ENCODE measurements around the gene ZBTB32.

ZBTB32 gene

DNA sequence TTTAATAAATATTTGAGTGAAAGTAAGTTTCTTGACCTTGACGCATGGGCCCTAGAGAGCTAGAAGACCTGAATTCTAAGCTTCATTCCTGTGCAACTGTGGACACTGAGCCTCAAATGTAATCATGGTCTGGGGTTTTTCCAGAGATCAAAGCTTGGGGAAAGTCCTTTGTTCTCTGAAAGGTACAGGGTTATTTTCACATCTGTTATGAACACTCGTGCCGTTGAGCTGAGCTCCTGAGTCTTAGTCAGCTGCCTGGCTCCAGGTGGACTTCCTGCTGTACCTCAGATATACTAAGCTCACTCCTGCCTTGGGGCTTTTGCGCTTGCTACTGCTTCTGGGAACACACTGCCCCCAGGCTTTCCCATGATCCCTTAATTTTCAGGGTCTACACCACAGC, 7.5 kb upstream of the ZBTB32 start:
- no peak for DNase-seq

DNA sequence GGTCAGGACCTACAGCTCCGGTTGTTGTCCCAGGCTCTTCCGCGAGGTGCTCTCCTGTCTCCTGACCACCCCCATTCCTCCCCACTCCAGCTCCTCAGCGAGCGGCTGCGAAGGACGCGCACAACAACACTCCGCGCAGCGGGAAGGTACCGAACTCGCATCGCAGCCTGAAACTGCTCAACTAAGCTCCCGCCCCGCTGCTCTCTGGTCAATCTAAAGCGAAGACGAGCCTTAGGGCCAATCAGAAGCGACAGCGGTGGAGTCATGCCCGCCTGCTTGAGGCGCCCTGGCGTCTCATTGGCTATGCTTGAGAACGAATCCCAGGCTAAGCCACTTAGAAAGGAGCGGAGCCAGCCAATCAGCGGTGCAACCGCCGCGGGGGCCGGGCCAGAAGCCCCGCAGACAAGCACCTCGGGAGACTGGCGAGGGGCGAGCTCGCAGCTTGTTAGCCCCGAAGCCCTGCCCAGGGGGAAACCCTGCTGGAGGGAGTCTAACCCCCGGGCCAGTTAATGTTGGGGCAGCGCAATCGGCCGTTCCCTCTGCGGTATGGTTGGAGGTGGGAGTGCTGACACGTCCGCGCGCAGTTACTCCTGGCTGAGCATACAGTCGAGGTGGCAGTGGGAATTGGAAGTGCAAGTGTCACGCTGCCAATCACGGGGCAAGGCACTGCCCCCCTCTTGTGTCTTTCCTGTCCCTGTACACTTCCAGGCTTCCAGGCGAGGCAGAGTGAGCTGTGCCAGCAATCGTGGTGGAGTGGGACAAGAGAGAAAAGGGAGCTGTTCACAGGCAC, 1.9 kb upstream of the ZBTB32 start:
- DNase-seq: peak; percentile 94

DNA sequence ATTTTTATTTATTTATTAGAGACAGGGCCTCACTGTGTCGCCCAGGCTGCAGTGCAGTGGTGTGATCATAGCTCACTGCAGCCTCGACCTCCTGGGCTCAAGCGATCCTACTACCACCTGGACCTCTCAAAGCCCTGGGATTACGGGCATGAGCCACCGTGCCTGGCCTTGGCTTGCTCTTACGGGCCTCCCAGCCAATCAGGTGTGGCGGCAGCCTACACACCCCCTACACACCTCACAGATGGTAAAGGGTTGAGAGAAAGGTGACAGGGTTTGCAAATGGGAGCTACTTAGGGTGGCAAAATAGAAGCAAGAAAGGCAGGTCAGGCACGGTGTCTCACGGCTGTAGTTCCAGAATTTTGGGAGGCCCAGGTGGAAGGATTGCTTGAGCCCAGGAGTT, 1.0 kb upstream of the ZBTB32 start:
- DNase-seq: no peak

DNA sequence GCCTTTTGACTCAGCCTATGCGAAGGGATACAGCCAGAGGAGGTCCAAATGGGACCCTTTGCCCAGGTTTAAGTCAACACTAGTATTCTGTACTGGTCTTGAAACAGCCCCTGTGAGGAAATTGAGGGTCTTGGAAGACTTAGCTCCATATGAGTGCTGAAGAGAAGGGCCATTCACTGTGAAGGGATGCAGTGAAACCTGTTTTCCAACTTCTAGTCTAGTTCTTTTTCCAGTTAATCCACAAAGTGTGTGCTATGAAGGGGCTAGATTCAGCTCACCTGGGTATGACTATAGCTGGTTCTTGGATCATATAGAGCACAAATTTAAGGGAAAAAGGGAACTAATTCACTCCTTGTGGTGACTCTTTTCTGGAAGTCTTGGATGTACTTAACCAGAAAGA, 4.0 kb downstream of the ZBTB32 start:
- DNase-seq: no peak

DNA sequence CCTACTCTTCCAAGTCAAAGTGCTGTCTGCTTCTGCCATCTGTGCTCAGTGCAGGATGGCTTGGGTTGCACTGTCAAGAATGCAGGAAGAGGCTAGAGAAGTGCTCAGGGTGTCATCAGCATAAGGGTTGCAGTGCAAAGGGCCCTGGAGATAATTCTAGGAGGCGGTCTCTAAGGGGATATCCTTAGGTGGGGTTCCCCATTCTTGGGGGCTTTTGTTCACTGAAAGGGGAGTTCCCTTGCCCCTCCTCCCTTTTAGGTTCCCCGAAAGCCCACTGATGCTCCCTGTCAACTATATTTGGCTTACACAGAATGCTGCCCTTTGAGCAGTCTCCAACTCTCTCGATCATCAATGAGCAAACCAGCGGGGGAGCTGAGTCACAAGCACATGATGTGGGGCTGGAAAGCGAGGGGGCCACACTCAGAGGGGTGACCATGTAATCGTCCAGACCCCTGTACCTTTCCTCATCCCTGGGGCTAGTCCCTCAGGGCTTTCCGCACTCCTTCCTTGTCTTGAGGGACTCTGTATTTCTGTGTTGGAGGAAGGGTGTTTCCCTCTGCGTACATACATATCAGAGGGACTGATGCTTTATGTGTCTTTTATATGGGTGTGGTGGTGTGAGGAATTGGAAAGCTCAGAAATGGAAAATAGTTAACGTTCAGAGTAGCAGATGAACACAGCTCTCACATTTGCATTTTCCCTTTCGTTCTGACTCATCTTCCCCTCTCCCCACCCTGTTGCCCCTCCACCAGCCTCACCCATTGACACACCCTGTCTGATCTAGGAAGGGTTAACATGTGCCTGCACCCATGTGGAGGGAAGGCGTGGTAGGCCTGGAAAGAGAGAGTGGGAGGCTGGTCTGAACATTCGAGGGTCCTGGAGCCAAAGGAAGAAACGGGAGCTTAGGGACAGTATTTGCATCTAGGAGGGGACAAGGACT, 6.7 kb downstream of the ZBTB32 start:
- peak; percentile 69 for DNase-seq

DNA sequence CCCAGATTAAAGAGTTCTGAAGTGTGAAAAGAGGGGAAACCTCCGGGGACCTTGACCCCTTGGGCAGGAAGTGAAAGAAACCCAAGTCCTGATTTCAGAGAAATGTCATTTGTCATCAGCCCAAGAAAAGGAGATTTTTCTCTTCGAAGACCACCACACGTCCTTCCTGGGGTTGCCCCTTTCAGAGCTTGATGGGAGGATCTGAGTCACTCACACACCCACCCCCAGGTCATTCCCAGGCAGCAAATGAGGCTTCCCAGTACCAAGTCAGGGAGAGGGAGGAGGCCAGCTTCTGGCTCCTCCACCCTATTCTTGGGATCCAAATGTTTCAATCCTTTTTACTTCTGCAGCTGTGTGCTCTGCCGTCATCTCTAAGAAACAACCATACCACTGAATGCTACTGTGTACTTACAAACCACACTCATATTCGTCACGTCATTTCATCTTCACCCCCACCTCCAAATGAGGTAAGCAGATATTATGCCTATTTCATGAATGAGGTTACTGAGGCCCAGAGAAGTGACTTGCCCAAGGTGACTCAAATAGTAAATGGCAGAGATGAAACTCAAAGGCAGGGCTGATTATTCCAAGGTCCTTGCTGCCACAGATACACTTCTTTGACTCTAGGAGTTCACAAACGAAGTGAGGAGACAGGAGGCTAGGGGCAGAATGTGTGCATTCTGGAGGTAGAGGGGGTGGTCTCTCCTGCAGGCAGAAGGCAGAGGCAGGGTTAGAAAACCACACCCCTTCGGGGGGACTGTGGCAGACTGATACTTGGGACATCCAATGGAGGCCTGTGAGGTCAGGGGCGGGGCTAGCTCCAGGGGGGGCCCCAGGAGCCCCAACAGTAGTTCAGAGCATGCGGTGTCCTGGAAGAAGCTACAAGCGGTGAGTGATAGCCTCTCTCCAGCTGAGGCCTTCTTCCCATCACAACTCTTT, 8.5 kb downstream of the ZBTB32 start:
- DNase-seq: peak; percentile 67

DNA sequence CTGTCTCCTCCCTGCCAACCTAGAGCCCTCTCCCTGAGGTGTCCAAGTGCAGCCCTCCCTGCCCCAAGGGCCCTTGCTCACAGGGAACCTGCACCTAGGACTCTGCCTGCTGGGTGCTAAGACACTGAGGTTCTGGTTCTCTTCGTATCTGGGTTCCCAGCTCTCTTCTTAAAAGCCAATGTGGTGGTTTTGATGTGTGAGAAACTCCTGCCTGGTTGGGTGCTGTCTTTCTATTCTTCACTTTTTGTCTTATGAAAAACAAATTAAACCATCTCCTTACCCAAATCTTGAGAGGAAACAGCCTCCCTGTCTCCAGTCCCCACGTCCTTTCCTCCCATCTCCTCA, 9.1 kb downstream of the ZBTB32 start:
- DNase-seq: no peak

DNA sequence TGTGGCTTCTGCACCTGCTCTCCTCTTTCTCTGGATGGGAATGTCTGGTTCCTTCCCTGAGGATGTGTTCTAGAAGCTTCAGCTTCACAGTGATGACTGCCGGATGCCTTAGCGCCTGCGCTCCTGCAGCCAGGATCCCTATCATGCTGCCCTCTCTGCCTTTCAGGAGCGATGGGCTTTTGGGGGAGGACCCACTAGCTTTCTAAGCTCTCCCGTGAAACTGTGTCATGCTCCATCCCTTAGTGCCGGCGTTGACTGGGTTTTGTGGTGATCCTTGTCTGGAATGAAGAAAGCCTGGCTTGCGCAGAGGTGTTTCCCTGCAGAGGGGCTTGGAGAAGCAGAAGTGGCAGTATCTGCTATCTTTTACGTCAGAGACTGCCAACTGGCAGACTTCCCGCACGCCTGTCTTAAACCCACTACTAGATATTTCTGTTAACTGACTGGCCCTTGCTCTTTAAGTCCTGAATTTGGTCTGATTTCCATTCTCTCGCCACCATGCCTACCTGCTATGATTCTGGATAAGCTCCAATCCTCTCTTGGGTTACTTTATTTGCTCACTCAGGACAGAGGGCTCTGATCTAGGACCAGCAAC, 9.6 kb downstream of the ZBTB32 start:
- no peak for DNase-seq

- no peak for DNase-seq
Observed at GRCh38 chr19:35714601-35715354, 10.4 kb downstream of the ZBTB32 start.

DNA sequence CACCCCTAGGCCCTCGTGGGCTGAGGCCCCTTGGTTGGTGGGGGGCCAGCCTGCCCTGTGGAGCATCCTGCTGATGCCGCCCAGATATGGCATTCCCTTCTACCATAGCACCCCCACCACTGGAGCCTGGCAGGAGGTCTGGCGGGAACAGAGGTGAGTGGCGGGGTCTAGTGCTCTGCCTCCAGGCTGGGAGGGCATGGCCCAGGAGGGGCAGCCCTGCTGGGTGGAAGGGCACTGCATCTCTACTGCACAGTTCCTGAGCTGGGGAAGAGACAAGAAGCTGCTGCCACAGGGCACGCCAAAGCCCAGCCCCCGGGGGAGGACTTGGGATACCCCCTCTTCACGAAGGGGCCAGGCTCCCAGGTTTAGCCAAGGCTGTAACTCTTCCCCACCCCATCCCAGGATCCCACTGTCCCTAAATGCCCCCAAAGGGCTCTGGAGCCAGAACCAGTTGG, 11.0 kb downstream of the ZBTB32 start:
- no peak for DNase-seq

GRCh38 chr19:35715981-35716800, 11.8 kb downstream of the ZBTB32 start:
- DNase-seq: peak; percentile 21

- peak; percentile 98 for DNase-seq
Observed at GRCh38 chr19:35716801-35717664, 12.7 kb downstream of the ZBTB32 start.

GRCh38 chr19:35717665-35718344, 13.4 kb downstream of the ZBTB32 start, which contains the start of gene KMT2B:
KMT2B (plus strand) TSS chr19:35718003; CDS start chr19:35718019, 16 bp downstream.
- no peak for DNase-seq

GRCh38 chr19:35718345-35719041, 14.1 kb downstream of the ZBTB32 start:
- peak; percentile 68 for DNase-seq

GRCh38 chr19:35719402-35720162, 15.2 kb downstream of the ZBTB32 start:
- no peak for DNase-seq

DNA sequence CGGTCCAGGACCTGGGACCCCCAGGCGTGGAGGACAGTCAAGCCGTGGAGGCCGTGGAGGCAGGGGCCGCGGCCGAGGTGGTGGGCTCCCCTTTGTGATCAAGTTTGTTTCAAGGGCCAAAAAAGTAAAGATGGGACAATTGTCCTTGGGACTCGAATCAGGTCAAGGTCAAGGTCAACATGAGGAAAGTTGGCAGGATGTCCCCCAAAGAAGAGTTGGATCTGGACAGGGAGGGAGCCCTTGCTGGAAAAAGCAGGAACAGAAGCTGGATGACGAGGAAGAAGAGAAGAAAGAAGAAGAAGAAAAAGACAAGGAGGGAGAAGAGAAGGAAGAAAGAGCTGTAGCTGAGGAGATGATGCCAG, 15.8 kb downstream of the ZBTB32 start:
- DNase-seq: no peak

DNA sequence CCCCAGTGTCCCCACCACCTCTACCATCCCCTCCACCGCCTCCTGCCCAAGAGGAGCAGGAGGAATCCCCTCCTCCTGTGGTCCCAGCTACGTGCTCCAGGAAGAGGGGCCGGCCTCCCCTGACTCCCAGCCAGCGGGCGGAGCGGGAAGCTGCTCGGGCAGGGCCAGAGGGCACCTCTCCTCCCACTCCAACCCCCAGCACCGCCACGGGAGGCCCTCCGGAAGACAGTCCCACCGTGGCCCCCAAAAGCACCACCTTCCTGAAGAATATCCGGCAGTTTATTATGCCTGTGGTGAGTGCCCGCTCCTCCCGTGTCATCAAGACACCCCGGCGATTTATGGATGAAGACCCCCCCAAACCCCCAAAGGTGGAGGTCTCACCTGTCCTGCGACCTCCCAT, 16.3 kb downstream of the ZBTB32 start:
- DNase-seq: no peak

DNA sequence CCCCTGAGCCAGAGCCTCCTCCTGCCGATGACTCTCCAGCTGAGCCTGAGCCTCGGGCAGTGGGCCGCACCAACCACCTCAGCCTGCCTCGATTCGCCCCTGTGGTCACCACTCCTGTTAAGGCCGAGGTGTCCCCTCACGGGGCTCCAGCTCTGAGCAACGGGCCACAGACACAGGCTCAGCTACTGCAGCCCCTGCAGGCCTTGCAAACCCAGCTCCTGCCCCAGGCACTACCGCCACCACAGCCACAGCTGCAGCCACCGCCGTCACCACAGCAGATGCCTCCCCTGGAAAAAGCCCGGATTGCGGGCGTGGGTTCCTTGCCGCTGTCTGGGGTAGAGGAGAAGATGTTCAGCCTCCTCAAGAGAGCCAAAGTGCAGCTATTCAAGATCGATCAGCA, 17.0 kb downstream of the ZBTB32 start:
- DNase-seq: no peak
